HUES6 (cell line): Measurements from ENCODE around the gene OGFR.
"Not testable (repeated sequence)": the region's sequence is repeated elsewhere in the genome, so short reads cannot be mapped to it uniquely, and the experiment has no call there.

Experiments
- H3K27ac ChIP-seq: 2 replicates; pipeline ENCODE4 v1.7.0; 2013; ENCODE audit warnings: low read depth, mild to moderate bottlenecking, low read length, inconsistent platforms
- H3K27me3 ChIP-seq: 2 replicates; pipeline ENCODE4 v1.6.1; 2013; ENCODE audit warnings: low read length; ENCODE audit not compliant: control insufficient read depth, insufficient read depth
- H3K36me3 ChIP-seq: 2 replicates; pipeline ENCODE4 v1.6.1; 2013; ENCODE audit warnings: low read length; ENCODE audit not compliant: control insufficient read depth, insufficient read depth
- H3K4me1 ChIP-seq: 2 replicates; pipeline ENCODE4 v1.6.1; 2013; ENCODE audit warnings: low read length; ENCODE audit not compliant: control insufficient read depth, insufficient read depth
- H3K4me3 ChIP-seq: 2 replicates; pipeline ENCODE4 v1.5.1; 2013; ENCODE audit warnings: low read depth, low read length
- H3K9ac ChIP-seq: one replicate; pipeline ENCODE4 v1.6.1; 2013; ENCODE audit warnings: mild to moderate bottlenecking, low read length
- H3K9me3 ChIP-seq: 2 replicates; pipeline ENCODE4 v1.6.1; 2013; ENCODE audit warnings: low read depth, low read length; ENCODE audit not compliant: control insufficient read depth, insufficient read depth

OGFR gene

DNA sequence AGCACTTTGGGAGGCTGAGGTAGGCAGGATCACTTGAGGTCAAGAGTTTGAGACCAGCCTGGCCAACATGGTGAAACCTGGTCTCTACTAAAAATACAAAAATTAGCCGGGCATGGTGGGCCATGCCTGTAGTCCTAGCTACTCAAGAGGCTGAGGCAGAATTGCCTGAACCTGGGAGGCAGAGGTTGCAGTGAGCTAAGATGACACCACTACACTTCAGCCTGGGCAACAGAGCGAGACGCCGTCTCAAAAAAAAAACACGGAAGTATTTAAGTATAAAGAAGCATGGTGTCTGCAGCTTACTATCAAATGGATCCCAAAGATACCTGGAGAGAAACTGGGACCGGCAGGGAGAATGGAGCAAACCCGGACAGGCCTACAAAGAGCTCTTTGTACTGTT, 44.3 kb downstream of the OGFR start:
- H3K4me3 ChIP-seq, H3K4me1 ChIP-seq, H3K9ac ChIP-seq, H3K27ac ChIP-seq, H3K9me3 ChIP-seq, H3K27me3 ChIP-seq: not testable (repeated sequence)
- peaks cover 43% of the 10 kb centered on the region for H3K36me3 ChIP-seq

DNA sequence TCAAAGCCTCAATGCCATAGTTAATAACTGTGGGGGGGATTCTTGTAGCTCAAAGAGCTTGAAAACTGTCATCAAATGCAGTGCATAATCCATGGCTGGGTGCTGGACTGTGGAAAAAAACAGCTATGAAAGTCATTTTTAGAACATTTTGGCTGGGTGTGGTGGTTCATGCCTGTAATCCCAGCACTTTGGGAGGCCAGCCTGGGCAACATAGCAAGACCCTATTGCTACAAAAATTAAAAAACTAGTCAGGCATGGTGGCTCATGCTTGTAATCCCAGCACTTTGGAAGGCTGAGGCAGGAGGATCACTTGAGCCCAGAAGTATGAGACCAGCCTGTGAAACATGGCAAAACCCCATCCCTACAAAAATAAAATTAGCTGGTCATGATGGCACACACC, 44.8 kb downstream of the OGFR start:
- Histone ChIP-seq H3K27ac (no peak overlapping the region), H3K4me3 (no peak overlapping the region), H3K27me3 (no peaks in the 10 kb centered on the region), H3K9me3 (no peaks in the 10 kb centered on the region), H3K4me1 (no peaks in the 10 kb centered on the region), H3K36me3 (peaks cover 44% of the 10 kb centered on the region), H3K9ac (no peak overlapping the region)

DNA sequence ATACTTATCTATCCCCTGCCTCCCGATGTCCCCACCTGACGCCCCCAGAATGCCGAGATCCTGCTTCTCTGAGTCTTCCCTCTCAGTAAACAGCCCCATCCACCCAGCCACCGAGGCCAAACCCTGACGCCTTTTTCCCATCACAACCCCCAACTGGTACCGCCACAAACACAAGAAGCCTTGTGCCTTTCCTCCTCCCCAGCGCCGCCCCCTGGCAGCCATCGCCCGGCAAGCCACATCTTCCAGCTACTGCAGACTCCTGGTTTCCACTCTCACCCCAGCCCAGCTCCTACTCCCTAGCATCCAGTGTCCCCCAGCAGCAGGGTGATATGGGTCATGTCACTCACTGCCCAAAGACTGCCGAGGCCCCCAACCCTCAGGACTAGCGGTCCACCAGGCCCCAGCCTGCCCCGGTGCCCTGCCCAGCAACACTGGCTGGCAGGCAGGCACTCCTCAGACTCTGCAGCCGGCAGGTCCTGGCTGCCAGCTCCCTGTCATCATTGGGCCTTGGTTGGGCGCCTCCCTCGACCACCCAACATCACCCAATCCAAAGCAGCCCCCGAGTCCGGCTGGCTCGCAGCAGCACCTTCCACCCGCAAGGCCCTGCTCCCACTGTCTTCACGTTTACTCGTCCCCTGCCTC, 45.8 kb downstream of the OGFR start:
- Histone ChIP-seq H3K9me3 (no peaks in the 10 kb centered on the region), H3K4me1 (no peaks in the 10 kb centered on the region), H3K27me3 (no peaks in the 10 kb centered on the region), H3K27ac (no peak overlapping the region), H3K36me3 (peaks cover 54% of the 10 kb centered on the region), H3K9ac (no peak overlapping the region), H3K4me3 (no peak overlapping the region)

DNA sequence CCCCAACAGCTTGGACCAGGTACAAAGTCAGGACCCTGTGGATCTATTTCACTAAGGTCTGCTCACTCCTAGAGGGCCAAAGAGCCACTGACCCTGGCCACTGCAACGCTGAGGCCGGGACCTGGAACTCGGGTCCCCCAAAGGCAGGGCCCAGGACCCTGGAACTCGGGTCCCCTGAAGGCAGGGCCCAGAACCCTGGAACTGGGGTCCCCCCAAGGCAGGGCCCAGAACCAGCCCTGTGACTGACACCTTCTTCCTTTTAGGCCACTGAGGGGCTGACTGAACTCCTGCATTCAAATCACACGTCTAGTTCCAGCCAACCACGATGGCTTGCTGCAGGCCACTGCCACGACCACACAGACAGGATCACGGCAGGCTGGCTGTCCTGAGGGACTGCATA, 47.6 kb downstream of the OGFR start:
- Histone ChIP-seq H3K9ac (no peak overlapping the region), H3K4me1 (no peaks in the 10 kb centered on the region), H3K27ac (no peak overlapping the region), H3K36me3 (peaks cover 52% of the 10 kb centered on the region), H3K9me3 (no peaks in the 10 kb centered on the region), H3K4me3 (no peak overlapping the region), H3K27me3 (no peaks in the 10 kb centered on the region)

DNA sequence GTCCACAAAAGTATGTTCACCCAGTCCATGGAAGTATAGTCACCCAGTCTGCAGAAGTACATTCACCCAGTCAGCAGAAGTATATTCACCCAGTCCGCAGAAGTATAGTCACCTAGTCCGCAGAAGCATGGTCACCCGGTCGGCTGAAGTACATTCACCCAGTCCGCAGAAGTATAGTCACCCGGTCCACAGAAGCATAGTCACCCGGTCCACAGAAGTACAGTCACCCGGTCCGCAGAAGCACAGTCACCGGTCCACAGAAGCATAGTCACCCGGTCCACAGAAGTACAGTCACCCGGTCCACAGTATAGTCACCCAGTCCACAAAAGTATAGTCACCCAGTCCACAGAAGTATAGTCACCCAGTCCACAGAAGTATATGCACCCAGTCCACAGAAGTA, 48.2 kb downstream of the OGFR start:
- Histone ChIP-seq H3K27me3 (no peaks in the 10 kb centered on the region), H3K4me1 (no peaks in the 10 kb centered on the region), H3K4me3 (no peak overlapping the region), H3K9ac (no peak overlapping the region), H3K36me3 (peaks cover 57% of the 10 kb centered on the region), H3K9me3 (no peaks in the 10 kb centered on the region), H3K27ac (no peak overlapping the region)

DNA sequence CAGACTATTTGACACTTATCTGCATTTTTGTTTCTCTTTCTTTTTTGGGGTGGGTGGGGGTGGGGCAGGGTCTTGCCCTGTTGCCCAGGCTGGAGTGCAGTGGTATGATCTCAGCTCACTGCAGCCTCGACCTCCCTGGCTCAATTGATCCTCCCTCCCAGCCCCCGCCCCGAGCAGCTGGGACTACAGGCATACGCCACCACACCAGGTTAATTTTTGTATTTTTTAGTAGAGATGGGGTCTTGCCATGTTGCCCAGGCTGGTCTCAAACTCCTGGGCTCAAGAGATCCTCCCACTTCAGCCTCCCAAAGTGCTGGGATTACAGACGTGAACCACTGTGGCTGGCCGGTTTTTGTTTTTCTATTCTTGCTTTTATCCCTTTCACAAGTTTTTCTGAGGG, 48.7 kb downstream of the OGFR start:
- not testable (repeated sequence) for H3K9ac ChIP-seq, H3K4me3 ChIP-seq, H3K9me3 ChIP-seq, H3K4me1 ChIP-seq, H3K27ac ChIP-seq, H3K27me3 ChIP-seq
- peaks cover 60% of the 10 kb centered on the region for H3K36me3 ChIP-seq

DNA sequence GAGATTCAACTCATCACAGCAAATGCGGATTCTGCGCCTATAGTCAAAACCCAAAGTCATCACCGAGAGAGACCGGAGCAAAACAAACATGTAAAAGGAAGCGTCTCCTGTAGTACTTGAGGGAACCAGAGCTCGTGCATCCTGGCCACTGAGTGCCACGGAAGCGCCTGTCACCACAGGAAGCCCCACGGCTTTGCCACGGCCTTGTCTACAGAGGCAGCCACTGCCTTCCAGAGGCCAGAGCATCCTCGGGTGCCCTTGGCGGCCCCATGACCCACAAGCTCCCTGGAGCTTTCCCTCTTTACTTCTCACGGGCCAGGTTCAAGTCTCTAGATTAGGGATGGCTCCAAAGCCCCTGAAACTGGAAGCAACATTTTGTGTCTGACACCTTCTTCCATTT, 49.5 kb downstream of the OGFR start:
- no peaks in the 10 kb centered on the region for H3K27me3 ChIP-seq
- H3K4me1 ChIP-seq: no peaks in the 10 kb centered on the region
- H3K36me3 ChIP-seq: peaks cover 60% of the 10 kb centered on the region
- no peak overlapping the region for H3K4me3 ChIP-seq
- no peak overlapping the region for H3K27ac ChIP-seq
- no peaks in the 10 kb centered on the region for H3K9me3 ChIP-seq
- H3K9ac ChIP-seq: no peak overlapping the region

DNA sequence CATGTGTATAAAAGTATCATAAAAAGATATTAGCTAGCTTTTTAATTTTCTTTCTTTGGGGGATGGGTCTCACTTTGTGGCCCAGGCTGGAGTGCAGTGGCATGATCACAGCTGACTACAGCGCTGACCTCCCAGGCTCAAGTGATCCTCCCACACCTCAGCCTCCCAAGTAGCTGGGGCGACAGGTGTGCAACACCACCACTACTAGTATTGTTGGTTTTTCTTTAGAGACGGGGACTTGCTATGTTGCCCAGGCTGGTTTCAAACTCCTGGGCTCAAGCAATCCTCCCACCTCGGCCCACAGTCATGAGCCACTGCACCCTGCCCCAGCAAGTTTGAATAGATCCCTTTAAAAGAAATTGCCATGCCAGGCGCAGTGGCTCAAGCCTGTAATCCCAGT, 50.5 kb downstream of the OGFR start:
- no peak overlapping the region for H3K27ac ChIP-seq
- no peak overlapping the region for H3K9ac ChIP-seq
- H3K27me3 ChIP-seq: no peaks in the 10 kb centered on the region
- no peaks in the 10 kb centered on the region for H3K9me3 ChIP-seq
- H3K4me1 ChIP-seq: peaks cover 5% of the 10 kb centered on the region; the same call in 1 of the 2 replicates
- H3K36me3 ChIP-seq: peaks cover 60% of the 10 kb centered on the region
- no peak overlapping the region for H3K4me3 ChIP-seq

DNA sequence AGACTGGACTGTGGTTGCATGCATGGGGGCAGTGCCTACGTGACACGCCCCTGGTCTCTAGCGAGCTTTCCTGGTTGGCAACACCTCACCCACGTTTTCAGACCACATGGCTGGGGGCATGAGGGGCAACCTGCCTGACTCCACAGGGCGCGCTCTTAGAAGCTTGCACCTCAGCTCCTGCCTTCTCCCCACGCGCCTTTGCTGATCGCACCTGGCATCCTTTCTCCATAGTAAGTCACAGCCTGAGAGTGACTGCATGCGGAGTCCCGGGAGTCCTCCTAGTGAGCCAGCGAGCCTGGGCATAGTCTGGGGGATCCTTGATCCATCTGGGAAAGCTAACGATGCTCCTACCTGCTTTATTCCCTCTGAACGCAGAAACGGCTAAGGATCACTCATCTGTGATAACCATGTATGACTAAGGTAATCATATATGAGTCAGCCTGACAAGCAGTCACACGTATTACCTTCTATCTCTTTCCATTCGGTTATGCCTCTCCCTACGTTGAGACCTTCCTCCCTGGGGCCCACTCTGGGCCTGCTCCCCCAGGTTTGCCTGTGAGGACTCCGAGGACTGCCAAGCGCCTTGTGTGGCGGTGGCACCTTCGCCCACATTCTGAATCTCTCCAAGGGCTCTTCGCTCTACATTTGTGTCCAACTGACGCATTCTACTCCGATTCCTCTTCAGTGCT, 52.4 kb downstream of the OGFR start:
- no peaks in the 10 kb centered on the region for H3K27me3 ChIP-seq
- H3K9me3 ChIP-seq: no peaks in the 10 kb centered on the region
- no peak overlapping the region for H3K4me3 ChIP-seq
- H3K36me3 ChIP-seq: peaks cover 47% of the 10 kb centered on the region
- H3K9ac ChIP-seq: no peak overlapping the region
- peaks cover 8% of the 10 kb centered on the region for H3K4me1 ChIP-seq
- H3K27ac ChIP-seq: no peak overlapping the region

DNA sequence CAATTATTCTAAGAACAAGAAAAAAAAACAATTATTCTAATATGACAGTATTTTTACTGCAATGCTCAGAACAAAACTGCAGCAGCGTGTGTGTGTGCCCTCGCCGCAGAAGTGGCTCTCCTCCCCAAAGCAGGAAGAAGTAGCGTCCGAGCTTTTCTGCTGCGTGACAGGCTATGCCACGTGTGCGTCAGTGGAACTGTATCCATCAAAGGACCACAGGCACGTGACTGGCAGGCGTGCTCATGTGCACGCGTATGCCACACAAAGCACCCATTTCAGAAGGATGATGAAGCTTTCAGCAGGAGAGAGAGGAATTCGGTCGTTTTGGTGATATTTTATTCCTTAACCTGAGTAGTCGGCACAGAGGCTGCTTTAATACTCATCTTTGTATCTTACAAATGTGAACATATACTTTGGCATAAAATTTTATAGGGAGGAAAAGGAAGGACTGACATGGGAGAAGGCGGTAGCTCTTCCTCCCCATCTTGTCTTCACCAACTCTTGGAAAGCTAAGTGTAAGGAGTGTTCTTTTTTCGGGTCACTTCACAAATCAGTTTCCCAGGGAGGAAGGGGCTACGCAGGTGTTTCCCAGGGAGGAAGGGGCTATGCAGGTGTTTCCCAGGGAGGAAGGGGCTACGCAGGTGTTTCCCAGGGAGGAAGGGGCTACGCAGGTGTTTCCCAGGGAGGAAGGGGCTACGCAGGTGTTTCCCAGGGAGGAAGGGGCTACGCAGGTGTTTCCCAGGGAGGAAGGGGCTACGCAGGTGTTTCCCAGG, 53.6 kb downstream of the OGFR start:
- Histone ChIP-seq H3K36me3 (peaks cover 37% of the 10 kb centered on the region), H3K27me3 (no peaks in the 10 kb centered on the region), H3K4me1 (peaks cover 17% of the 10 kb centered on the region), H3K9me3 (no peaks in the 10 kb centered on the region), H3K4me3 (no peak overlapping the region), H3K27ac (no peak overlapping the region), H3K9ac (no peak overlapping the region)

DNA sequence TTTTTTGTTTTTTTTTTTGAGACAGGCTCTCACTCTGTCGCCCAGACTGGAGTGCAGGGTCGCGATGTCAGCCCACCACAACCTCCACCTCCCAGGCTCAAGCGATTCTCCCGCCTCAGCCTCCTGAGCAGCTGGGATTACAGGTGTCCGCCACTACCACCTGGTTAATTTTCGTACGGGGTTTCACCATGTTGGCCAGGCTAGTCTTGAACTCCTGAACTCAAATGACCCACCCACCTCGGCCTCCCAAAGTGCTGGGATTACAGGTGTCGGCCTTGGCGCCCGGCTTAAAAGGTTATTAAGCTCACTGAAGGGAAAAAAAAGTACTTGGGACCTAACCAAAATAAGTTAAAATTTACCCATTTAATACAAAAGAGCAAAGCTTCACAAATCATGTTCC, 55.1 kb downstream of the OGFR start:
- Histone ChIP-seq H3K9ac (no peak overlapping the region), H3K27me3 (no peaks in the 10 kb centered on the region), H3K4me3 (peak overlapping the region; percentile 45), H3K9me3 (no peaks in the 10 kb centered on the region), H3K27ac (no peak overlapping the region), H3K4me1 (peaks cover 17% of the 10 kb centered on the region), H3K36me3 (peaks cover 23% of the 10 kb centered on the region)
